GM23338 (cell line): ENCODE data around the gene EIF4A2. TPM values are rescaled to one million over a fixed set of nuclear protein-coding genes. Genes with fewer than 3 reads are reported as not detected.
A peak's percentile ranks its signal among the peaks of the same experiment; 100 is the strongest.

ENCODE experiments used
- ATAC-seq: fragments of 200-7000 bp; cut with Tn5 transposase; 3 replicates; pipeline ENCODE4 v1.9.1; 2020
- DNase-seq: peaks from one replicate; pipeline ENCODE4 v3.0.0-alpha.2; 2015; ENCODE audit warnings: low spot score
- H2AFZ ChIP-seq: fragments of 200-600 bp; sonication (generic); 2 replicates; pipeline ENCODE4 v1.8.0; 2016; ENCODE audit warnings: antibody characterized with exemption, mild to moderate bottlenecking, moderate library complexity
- H3F3A ChIP-seq: fragments of 200-600 bp; sonication (generic); replicated peaks from 2 replicates; pipeline ENCODE4 v1.8.0; 2017; ENCODE audit warnings: antibody characterized with exemption, mixed run types, low read depth
- H3K27ac ChIP-seq: fragments of 200-600 bp; sonication (generic); 2 replicates; pipeline ENCODE4 v1.6.1; 2016; ENCODE audit warnings: low read depth
- H3K27me3 ChIP-seq: fragments of 200-600 bp; sonication (generic); 2 replicates; pipeline ENCODE4 v1.8.0; 2016; ENCODE audit warnings: mild to moderate bottlenecking, mixed run types, moderate library complexity; ENCODE audit not compliant: insufficient read depth
- H3K36me3 ChIP-seq: fragments of 200-600 bp; sonication (generic); 2 replicates; pipeline ENCODE4 v1.8.0; 2016; ENCODE audit warnings: mild to moderate bottlenecking; ENCODE audit not compliant: insufficient read depth
- H3K4me1 ChIP-seq: fragments of 200-600 bp; sonication (generic); 2 replicates; pipeline ENCODE4 v1.8.0; 2016; ENCODE audit warnings: mild to moderate bottlenecking, moderate library complexity; ENCODE audit not compliant: insufficient read depth
- H3K4me2 ChIP-seq: fragments of 200-600 bp; sonication (generic); 2 replicates; pipeline ENCODE4 v1.7.1; 2017; ENCODE audit warnings: mixed run types
- H3K4me3 ChIP-seq: fragments of 200-600 bp; sonication (generic); 2 replicates; pipeline ENCODE4 v1.6.1; 2016; ENCODE audit warnings: mixed run types
- H3K79me2 ChIP-seq: fragments of 200-600 bp; sonication (generic); replicated peaks from 2 replicates; pipeline ENCODE4 v1.8.0; 2017; ENCODE audit warnings: mild to moderate bottlenecking; ENCODE audit not compliant: insufficient read depth
- H3K9me2 ChIP-seq: fragments of 200-600 bp; sonication (generic); 2 replicates; pipeline ENCODE4 v1.8.0; 2017; ENCODE audit not compliant: insufficient read depth
- H4K20me1 ChIP-seq: fragments of 200-600 bp; sonication (generic); replicated peaks from 2 replicates; pipeline ENCODE4 v1.8.0; 2017; ENCODE audit warnings: mild to moderate bottlenecking; ENCODE audit not compliant: insufficient read depth
- H3K27ac Mint-ChIP-seq: 2 replicates; pipeline ENCODE4 v1.8.0; 2020; ENCODE audit warnings: inconsistent platforms, mild to moderate bottlenecking, moderate library complexity, mixed read lengths
- H3K27me3 Mint-ChIP-seq: 3 replicates; pipeline ENCODE4 v1.8.0; 2022; ENCODE audit warnings: low read depth, mild to moderate bottlenecking, moderate library complexity, mixed read lengths, inconsistent platforms; ENCODE audit not compliant: insufficient read depth, poor library complexity
- H3K36me3 Mint-ChIP-seq: 3 replicates; pipeline ENCODE4 v1.8.0; 2021; ENCODE audit warnings: low read depth, mild to moderate bottlenecking, inconsistent platforms, moderate library complexity, mixed read lengths
- H3K4me1 Mint-ChIP-seq: 3 replicates; pipeline ENCODE4 v1.8.0; 2020; ENCODE audit warnings: mild to moderate bottlenecking, inconsistent platforms, mixed read lengths
- H3K4me3 Mint-ChIP-seq: 3 replicates; pipeline ENCODE4 v1.8.0; 2021; ENCODE audit warnings: moderate library complexity, mild to moderate bottlenecking, inconsistent platforms, mixed read lengths
- H3K9me3 Mint-ChIP-seq: 3 replicates; pipeline ENCODE4 v1.8.0; 2020; ENCODE audit warnings: moderate library complexity, mild to moderate bottlenecking, inconsistent platforms, mixed read lengths
- CREB1 ChIP-seq: fragments of 250-450 bp; sonication (Bioruptor Pico); IDR thresholded peaks from 2 replicates; pipeline ENCODE4 v1.5.0; 2020; ENCODE audit warnings: low read depth, mild to moderate bottlenecking, moderate library complexity
- ETS1 ChIP-seq: IDR thresholded peaks from 2 replicates; pipeline ENCODE4 v1.6.1; 2016; ENCODE audit warnings: antibody characterized with exemption
- EZH2 ChIP-seq: fragments of 200-600 bp; sonication (generic); IDR thresholded peaks from one replicate; pipeline ENCODE4 v1.8.0; 2017; ENCODE audit warnings: antibody characterized with exemption, mild to moderate bottlenecking, low read depth; ENCODE audit not compliant: unreplicated experiment
- EZH2phosphoT487 ChIP-seq: fragments of 200-600 bp; sonication (generic); IDR thresholded peaks from one replicate; pipeline ENCODE4 v1.8.1; 2018; ENCODE audit warnings: antibody characterized with exemption; ENCODE audit not compliant: unreplicated experiment
- JUNB ChIP-seq: IDR thresholded peaks from one replicate; pipeline ENCODE4 v1.6.1; 2016; ENCODE audit warnings: antibody characterized with exemption; ENCODE audit not compliant: unreplicated experiment
- NANOG ChIP-seq: IDR thresholded peaks from 2 replicates; pipeline ENCODE4 v1.6.1; 2016; ENCODE audit warnings: antibody characterized with exemption, borderline replicate concordance
- POLR2AphosphoS5 ChIP-seq: IDR thresholded peaks from 2 replicates; pipeline ENCODE4 v1.6.1; 2016; ENCODE audit warnings: antibody characterized with exemption, low read depth
- REST ChIP-seq: IDR thresholded peaks from one replicate; pipeline ENCODE4 v1.6.1; 2018; ENCODE audit warnings: antibody characterized with exemption; ENCODE audit not compliant: unreplicated experiment
- STAT1 ChIP-seq: IDR thresholded peaks from one replicate; pipeline ENCODE4 v1.6.1; 2016; ENCODE audit warnings: antibody characterized with exemption; ENCODE audit not compliant: unreplicated experiment
- ZNF114 ChIP-seq: fragments of 250-450 bp; sonication (Bioruptor Pico); IDR thresholded peaks from 2 replicates; pipeline ENCODE4 v1.5.0; 2020; ENCODE audit warnings: mild to moderate bottlenecking, moderate library complexity
- ZNF331 ChIP-seq: fragments of 250-450 bp; sonication (Bioruptor Pico); IDR thresholded peaks from 2 replicates; pipeline ENCODE4 v1.5.0; 2020; ENCODE audit warnings: low read depth, mild to moderate bottlenecking, moderate library complexity
- long read RNA-seq: library from polyadenylated mRNA; unstranded; transcript quantifications from one replicate; pipeline ENCODE4 v2.0.0, GENCODE V29; 2020; ENCODE audit not compliant: unreplicated experiment
- polyA plus RNA-seq: library from polyadenylated mRNA; unstranded; fragments of >200 nt; fragmentation: Nextera tagmentation; extraction: Ambion mirVana; gene quantifications from 2 replicates; pipeline ENCODE4 v1.2.1, GENCODE V29; 2016
- total RNA-seq: library from RNA; depleted of rRNA; stranded (reverse); fragments of >200 nt; shearing (Covaris generic); gene quantifications from 2 replicates; pipeline ENCODE4 v1.2.3, GENCODE V29; 2014; rRNA removed
- TF ChIP-seq, protein P1 (sequence below), 2 experiments: fragments of 200-600 bp in 1 of 2; sonication (generic) in 1 of 2; conservative IDR thresholded peaks; 2 replicates each; pipeline versions ENCODE4 v1.5.1 to v1.6.1; 2016 to 2017; ENCODE audit warnings: antibody characterized with exemption in 2 of 2, low read depth in 2 of 2, mild to moderate bottlenecking in 2 of 2, moderate library complexity in 1 of 2

The EIF4A2 gene
- total RNA-seq (666 and 697 TPM in 2 replicates), polyA plus RNA-seq (386 and 433 TPM in 2 replicates)
- long read RNA-seq, transcript EIF4A2-201 (11 exons, 1,919 nt), result major isoform, 89 of 328 reads
- long read RNA-seq, transcript EIF4A2-203 (10 exons, 1,751 nt), result minor isoform, 67 of 328 reads
- long read RNA-seq, transcript EIF4A2-207 (10 exons, 1,729 nt), result minor isoform, 28 of 328 reads
- long read RNA-seq, transcript EIF4A2-205 (11 exons, 1,889 nt), result minor isoform, 28 of 328 reads
- long read RNA-seq, partial matches to known transcripts, result 24 of 328 reads
- long read RNA-seq, other reads (novel, unspliced or antisense), result 84 of 328 reads

DNA sequence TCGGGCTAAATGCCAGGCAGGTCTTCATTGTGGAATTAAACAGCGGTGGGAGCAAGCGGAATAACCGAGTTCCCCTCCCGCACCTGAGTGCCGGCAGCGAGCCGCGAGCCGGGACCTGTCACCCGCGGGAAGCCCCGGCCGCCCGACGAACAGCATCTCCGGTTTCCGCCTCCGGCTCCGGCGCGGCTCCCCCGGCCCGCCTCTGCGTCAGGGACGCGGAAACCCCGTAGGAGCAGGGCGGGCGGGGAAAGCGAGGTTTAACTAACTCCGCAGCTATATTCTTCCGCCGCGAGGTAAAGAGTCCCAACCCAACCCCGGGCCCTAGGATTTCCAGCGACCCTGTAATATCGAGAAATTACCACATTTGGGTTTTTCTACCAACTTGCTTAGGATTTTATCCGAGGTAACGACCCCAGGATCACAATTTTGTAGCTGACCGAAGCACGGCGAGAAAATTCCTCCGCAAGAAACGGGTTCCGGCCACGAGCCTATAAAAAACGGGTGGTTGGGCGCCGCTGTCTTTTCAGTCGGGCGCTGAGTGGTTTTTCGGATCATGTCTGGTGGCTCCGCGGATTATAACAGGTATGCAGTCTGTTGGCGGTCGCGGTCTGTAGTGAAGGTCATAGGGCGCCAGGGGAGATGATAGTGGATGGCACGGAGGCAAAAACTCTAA lies at the start of gene EIF4A2:
Gene EIF4A2 (plus strand): TSS at position 520 of the 673 bp plus-strand sequence. CDS start 34 bp downstream, at position 554.
- peak within 1 kb of the TSS; percentile 99 for H3K4me3 ChIP-seq
- Mint-ChIP-seq H3K9me3 (peaks cover 12% of the 10 kb centered on the region), H3K27ac (peak within 1 kb of the TSS; percentile 100), H3K4me3 (peak within 1 kb of the TSS; percentile 99), H3K27me3 (peaks cover 26% of the 10 kb centered on the region), H3K4me1 (peaks cover 21% of the 10 kb centered on the region), H3K36me3 (peaks cover 51% of the 10 kb centered on the region)
- peaks cover 43% of the 10 kb centered on the region for H3K36me3 ChIP-seq
- peaks cover 48% of the 10 kb centered on the region for H3K79me2 ChIP-seq
- no peak within 1 kb of the TSS; the same call in 1 of the 2 replicates for H2AFZ ChIP-seq
- peak within 1 kb of the TSS; percentile 99 for H3K4me2 ChIP-seq
- TF ChIP-seq JUNB (no peak), ETS1 (peak; percentile 20; the same call in 1 of the 2 replicates), CREB1 (CRISPR knock-in tag) (peak; percentile 76), ZNF114 (CRISPR knock-in tag) (peak; percentile 84; the same call in 1 of the 2 replicates), POLR2AphosphoS5 (peak; percentile 97)
- peak within 1 kb of the TSS; percentile 100 for H3K27ac ChIP-seq
- H3K4me1 ChIP-seq, result peaks cover 15% of the 10 kb centered on the region
- H3K27me3 ChIP-seq, result no peaks in the 10 kb centered on the region
- no peaks in the 10 kb centered on the region for H3K9me2 ChIP-seq
- H4K20me1 ChIP-seq, result peaks cover 41% of the 10 kb centered on the region
- DNase-seq (peak; percentile 95), ATAC-seq (peak; percentile 76)
- H3F3A ChIP-seq, result peaks cover 48% of the 10 kb centered on the region

GRCh38 chr3:186742618-186743380 lies 40.6 kb upstream of the EIF4A2 start:
- H3K9me3 Mint-ChIP-seq, result no peaks in the 10 kb centered on the region
- Histone ChIP-seq H3K4me1 (peaks cover 28% of the 10 kb centered on the region), H3K4me3 (no peak overlapping the region), H3K36me3 (no peaks in the 10 kb centered on the region), H3K27me3 (no peaks in the 10 kb centered on the region), H3K27ac (no peak overlapping the region), H3F3A (no peaks in the 10 kb centered on the region), H2AFZ (no peak overlapping the region), H4K20me1 (no peaks in the 10 kb centered on the region), H3K79me2 (no peaks in the 10 kb centered on the region), H3K9me2 (peaks cover 4% of the 10 kb centered on the region; the same call in 1 of the 2 replicates), H3K4me2 (no peak overlapping the region)
- no peaks in the 10 kb centered on the region for H3K36me3 Mint-ChIP-seq
- DNase-seq (no peak), ATAC-seq (no peak)
- H3K27ac Mint-ChIP-seq, result no peak overlapping the region
- no peak overlapping the region for H3K4me3 Mint-ChIP-seq
- peaks cover 3% of the 10 kb centered on the region for H3K27me3 Mint-ChIP-seq
- H3K4me1 Mint-ChIP-seq, result peaks cover 25% of the 10 kb centered on the region
- TF ChIP-seq NANOG (no peak), STAT1 (no peak), REST (no peak), EZH2phosphoT487 (no peak), JUNB (no peak), ZNF114 (CRISPR knock-in tag) (no peak), EZH2 (no peak), ZNF331 (CRISPR knock-in tag) (no peak), CREB1 (CRISPR knock-in tag) (no peak), ETS1 (no peak)
- TF ChIP-seq, protein P1, sequence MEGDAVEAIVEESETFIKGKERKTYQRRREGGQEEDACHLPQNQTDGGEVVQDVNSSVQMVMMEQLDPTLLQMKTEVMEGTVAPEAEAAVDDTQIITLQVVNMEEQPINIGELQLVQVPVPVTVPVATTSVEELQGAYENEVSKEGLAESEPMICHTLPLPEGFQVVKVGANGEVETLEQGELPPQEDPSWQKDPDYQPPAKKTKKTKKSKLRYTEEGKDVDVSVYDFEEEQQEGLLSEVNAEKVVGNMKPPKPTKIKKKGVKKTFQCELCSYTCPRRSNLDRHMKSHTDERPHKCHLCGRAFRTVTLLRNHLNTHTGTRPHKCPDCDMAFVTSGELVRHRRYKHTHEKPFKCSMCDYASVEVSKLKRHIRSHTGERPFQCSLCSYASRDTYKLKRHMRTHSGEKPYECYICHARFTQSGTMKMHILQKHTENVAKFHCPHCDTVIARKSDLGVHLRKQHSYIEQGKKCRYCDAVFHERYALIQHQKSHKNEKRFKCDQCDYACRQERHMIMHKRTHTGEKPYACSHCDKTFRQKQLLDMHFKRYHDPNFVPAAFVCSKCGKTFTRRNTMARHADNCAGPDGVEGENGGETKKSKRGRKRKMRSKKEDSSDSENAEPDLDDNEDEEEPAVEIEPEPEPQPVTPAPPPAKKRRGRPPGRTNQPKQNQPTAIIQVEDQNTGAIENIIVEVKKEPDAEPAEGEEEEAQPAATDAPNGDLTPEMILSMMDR (conservative IDR thresholded peaks at IDR 0.05; ENCODE audit: low read depth in 2 of 2), result no peak
